CD14-positive monocyte (primary cell): ENCODE measurements around the gene MOV10. TPM values are rescaled to one million over a fixed set of nuclear protein-coding genes. Genes with fewer than 3 reads are reported as not detected.

Source experiments
- DNase-seq, 3 donors: peaks; one replicate each; pipeline ENCODE4 v3.0.0-alpha.2; 2011 to 2022
- H2AFZ ChIP-seq: 2 replicates; pipeline ENCODE4 v1.6.0; 2012; ENCODE audit warnings: mild to moderate bottlenecking, low read depth, low read length, inconsistent platforms; ENCODE audit not compliant: insufficient read depth, poor library complexity, severe bottlenecking
- H3K27ac ChIP-seq, 2 donors: 1 replicate in 1 of 2; 2 replicates in 1 of 2; pipeline ENCODE4 v1.5.1; 2012 to 2013; ENCODE audit warnings: low read length in 2 of 2, control low read depth in 1 of 2, inconsistent platforms in 1 of 2, low read depth in 1 of 2, mild to moderate bottlenecking in 1 of 2
- H3K27me3 ChIP-seq, 2 donors: one replicate each; pipeline versions ENCODE4 v1.6.0 to v1.6.1; 2011 to 2013; ENCODE audit warnings: low read length in 2 of 2; ENCODE audit not compliant: control insufficient read depth in 2 of 2, insufficient read depth in 2 of 2
- H3K36me3 ChIP-seq, 2 donors: replicated peaks in 1 of 2; 1 replicate in 1 of 2; 2 replicates in 1 of 2; pipeline versions ENCODE4 v1.5.1 to v1.6.1; 2012 to 2013; ENCODE audit warnings: low read length in 2 of 2, control low read depth in 1 of 2, inconsistent platforms in 1 of 2, mild to moderate bottlenecking in 1 of 2; ENCODE audit not compliant: insufficient read depth in 2 of 2, control insufficient read depth in 1 of 2
- H3K4me1 ChIP-seq, 2 donors: 1 replicate in 1 of 2; 2 replicates in 1 of 2; pipeline versions ENCODE4 v1.5.1 to v1.6.1; 2012 to 2013; ENCODE audit warnings: low read length in 2 of 2, control low read depth in 1 of 2, inconsistent platforms in 1 of 2, mild to moderate bottlenecking in 1 of 2, moderate library complexity in 1 of 2; ENCODE audit not compliant: insufficient read depth in 2 of 2, control insufficient read depth in 1 of 2
- H3K4me2 ChIP-seq: replicated peaks from 2 replicates; pipeline ENCODE3; 2012; ENCODE audit warnings: low read length, moderate library complexity, mild to moderate bottlenecking; ENCODE audit not compliant: poor library complexity, severe bottlenecking; ENCODE audit errors: extremely low read depth
- H3K4me3 ChIP-seq, 3 experiments: fragments of 200-600 bp in 1 of 3; sonication (generic) in 1 of 3; replicated peaks in 1 of 3; 1 replicate in 2 of 3; 2 replicates in 1 of 3; pipeline ENCODE4 v1.5.1; 2011 to 2013; ENCODE audit warnings: low read length in 3 of 3, mild to moderate bottlenecking in 3 of 3, control low read depth in 2 of 3, low read depth in 2 of 3, inconsistent platforms in 1 of 3, moderate library complexity in 1 of 3
- H3K79me2 ChIP-seq: 2 replicates; pipeline ENCODE4 v1.6.0; 2012; ENCODE audit warnings: mild to moderate bottlenecking, control low read depth, inconsistent platforms, low read length, moderate library complexity; ENCODE audit not compliant: insufficient read depth
- H3K9ac ChIP-seq: 2 replicates; pipeline ENCODE4 v1.6.0; 2017; ENCODE audit warnings: low read length, mild to moderate bottlenecking; ENCODE audit not compliant: insufficient read depth, poor library complexity, severe bottlenecking
- H3K9me3 ChIP-seq, 2 donors: replicated peaks in 1 of 2; 1 replicate in 1 of 2; 2 replicates in 1 of 2; pipeline versions ENCODE4 v1.5.1 to v1.6.1; 2012 to 2013; ENCODE audit warnings: low read length in 2 of 2, control low read depth in 1 of 2; ENCODE audit not compliant: control insufficient read depth in 1 of 2, insufficient read depth in 1 of 2
- H4K20me1 ChIP-seq: 2 replicates; pipeline ENCODE4 v1.6.0; 2012; ENCODE audit warnings: mild to moderate bottlenecking, low read length, control low read depth, moderate library complexity; ENCODE audit not compliant: insufficient read depth
- H3K27ac Mint-ChIP-seq, 7 donors: one replicate each; pipeline ENCODE4 v1.8.0; 2020; ENCODE audit warnings: mild to moderate bottlenecking in 7 of 7, mixed read lengths in 7 of 7, moderate library complexity in 6 of 7, inconsistent platforms in 2 of 7
- H3K27me3 Mint-ChIP-seq, 3 donors: one replicate each; pipeline ENCODE4 v1.8.0; 2021 to 2022; ENCODE audit warnings: low read depth in 3 of 3, mild to moderate bottlenecking in 3 of 3, mixed read lengths in 3 of 3, moderate library complexity in 3 of 3, inconsistent platforms in 1 of 3
- H3K36me3 Mint-ChIP-seq, 2 donors: one replicate each; pipeline ENCODE4 v1.8.0; 2020; ENCODE audit warnings: mixed read lengths in 2 of 2, inconsistent platforms in 1 of 2, mild to moderate bottlenecking in 1 of 2
- H3K4me1 Mint-ChIP-seq: one replicate; pipeline ENCODE4 v1.8.0; 2020; ENCODE audit warnings: mild to moderate bottlenecking, mixed read lengths
- H3K4me3 Mint-ChIP-seq, 2 donors: one replicate each; pipeline ENCODE4 v1.8.0; 2020; ENCODE audit warnings: mild to moderate bottlenecking in 2 of 2, mixed read lengths in 2 of 2, moderate library complexity in 1 of 2
- H3K9me3 Mint-ChIP-seq, 7 donors: one replicate each; pipeline ENCODE4 v1.8.0; 2020 to 2022; ENCODE audit warnings: mixed read lengths in 7 of 7, mild to moderate bottlenecking in 6 of 7, moderate library complexity in 6 of 7, inconsistent platforms in 2 of 7
- WGBS: methylation state at CpG from one replicate; pipeline ENCODE4 v1.1.5; 2013; ENCODE audit warnings: missing lambda C conversion rate; ENCODE audit not compliant: insufficient coverage; 5-methylcytosine and 5-hydroxymethylcytosine counted together
- intact Hi-C, 2 donors: fragments of 100-400 bp; cut with micrococcal nuclease; formaldehyde crosslinking; loops; one replicate each; pipeline versions ENCODE4 v1.15.0 to v1.15.1; 2023
- polyA plus RNA-seq, 3 donors: library from polyadenylated mRNA; depleted of rRNA in 1 of 3; unstranded in 2 of 3; stranded (reverse) in 1 of 3; fragments of 300-500 nt in 2 of 3; fragments of >200 nt in 1 of 3; fragmentation: Illumina TruSeq in 2 of 3; gene quantifications; 1 replicate in 2 of 3; 2 replicates in 1 of 3; pipeline ENCODE4 v1.2.3, GENCODE V29; 2012 to 2021
- TF ChIP-seq, protein P1 (sequence below): fragments of 200-600 bp; IDR thresholded peaks from one replicate; pipeline ENCODE4 v1.8.0; 2022; ENCODE audit warnings: antibody characterized with exemption, mild to moderate bottlenecking

The MOV10 gene
- polyA plus RNA-seq, 3 donors: 12.0 to 61.2 (median 13.6) TPM

DNA sequence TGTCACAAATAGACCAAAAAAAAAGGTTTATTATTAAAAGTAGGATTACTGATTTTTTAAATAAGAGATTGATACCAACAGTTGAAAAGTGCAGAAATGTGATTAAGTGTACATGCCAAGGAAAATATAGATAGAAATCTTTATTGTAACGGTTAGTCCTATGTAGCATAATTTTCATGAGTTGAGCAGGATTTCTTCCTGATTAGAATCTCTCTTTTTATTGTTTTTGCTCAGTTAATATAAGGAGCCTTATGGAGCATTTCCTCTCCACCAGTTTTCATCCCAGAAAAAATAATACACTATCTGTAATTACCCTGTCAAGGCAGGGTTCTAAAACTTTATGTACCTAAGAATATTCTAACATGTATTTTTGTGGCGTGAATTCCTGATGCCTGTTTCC is 31.4 kb upstream of the MOV10 start:
- intact Hi-C loops: no loop called here
- Histone ChIP-seq H3K27me3 (no peaks in the 10 kb centered on the region), H4K20me1 (peaks cover 90% of the 10 kb centered on the region), H3K4me1 (no peaks in the 10 kb centered on the region), H2AFZ (no peak overlapping the region), H3K9ac (no peak overlapping the region), H3K4me3 (no peak overlapping the region), H3K79me2 (peaks cover 91% of the 10 kb centered on the region), H3K36me3 (peaks cover 24 to 47% of the 10 kb centered on the region in 2 donors), H3K9me3 (no peaks in the 10 kb centered on the region), H3K27ac (peak overlapping the region in 1 of 2 donors; percentile 12), H3K4me2 (no peak overlapping the region)
- no peak for DNase-seq
- Mint-ChIP-seq H3K4me3 (no peak overlapping the region), H3K27me3 (no peaks in the 10 kb centered on the region), H3K9me3 (peaks cover 0 to 3% (median 0%) of the 10 kb centered on the region in 7 donors), H3K27ac (no peak overlapping the region), H3K36me3 (peaks cover 20 to 37% of the 10 kb centered on the region in 2 donors), H3K4me1 (no peaks in the 10 kb centered on the region)
- TF ChIP-seq, protein P1, sequence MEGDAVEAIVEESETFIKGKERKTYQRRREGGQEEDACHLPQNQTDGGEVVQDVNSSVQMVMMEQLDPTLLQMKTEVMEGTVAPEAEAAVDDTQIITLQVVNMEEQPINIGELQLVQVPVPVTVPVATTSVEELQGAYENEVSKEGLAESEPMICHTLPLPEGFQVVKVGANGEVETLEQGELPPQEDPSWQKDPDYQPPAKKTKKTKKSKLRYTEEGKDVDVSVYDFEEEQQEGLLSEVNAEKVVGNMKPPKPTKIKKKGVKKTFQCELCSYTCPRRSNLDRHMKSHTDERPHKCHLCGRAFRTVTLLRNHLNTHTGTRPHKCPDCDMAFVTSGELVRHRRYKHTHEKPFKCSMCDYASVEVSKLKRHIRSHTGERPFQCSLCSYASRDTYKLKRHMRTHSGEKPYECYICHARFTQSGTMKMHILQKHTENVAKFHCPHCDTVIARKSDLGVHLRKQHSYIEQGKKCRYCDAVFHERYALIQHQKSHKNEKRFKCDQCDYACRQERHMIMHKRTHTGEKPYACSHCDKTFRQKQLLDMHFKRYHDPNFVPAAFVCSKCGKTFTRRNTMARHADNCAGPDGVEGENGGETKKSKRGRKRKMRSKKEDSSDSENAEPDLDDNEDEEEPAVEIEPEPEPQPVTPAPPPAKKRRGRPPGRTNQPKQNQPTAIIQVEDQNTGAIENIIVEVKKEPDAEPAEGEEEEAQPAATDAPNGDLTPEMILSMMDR: no peak
- WGBS: no CpG with 5 or more reads among the region's 2 CpGs

DNA sequence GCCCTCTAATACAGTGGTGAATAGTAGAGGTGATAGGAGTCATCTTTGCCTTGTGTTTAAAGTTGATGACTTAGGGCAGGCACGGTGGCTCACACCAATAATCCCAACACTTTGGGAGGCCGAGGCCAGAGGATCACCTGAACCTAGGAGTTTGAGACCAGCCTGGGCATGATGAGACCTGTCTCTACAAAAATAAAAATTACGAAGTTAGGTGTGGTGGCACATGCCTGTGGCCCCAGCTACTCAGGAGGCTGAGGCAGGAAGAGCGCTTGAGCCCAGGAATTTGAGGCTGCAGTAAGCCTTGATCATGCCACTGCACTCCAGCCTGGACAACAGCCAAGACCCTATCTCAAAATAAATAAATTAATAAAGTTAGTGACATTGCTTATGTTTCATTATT is 28.2 kb upstream of the MOV10 start:
- H3K36me3 Mint-ChIP-seq: peaks cover 46 to 66% of the 10 kb centered on the region in 2 donors
- no peak overlapping the region for H3K4me3 ChIP-seq
- H3K27me3 Mint-ChIP-seq: no peaks in the 10 kb centered on the region
- no peak overlapping the region for H2AFZ ChIP-seq
- no peaks in the 10 kb centered on the region for H3K9me3 ChIP-seq
- peaks cover 51 to 79% of the 10 kb centered on the region in 2 donors for H3K36me3 ChIP-seq
- H3K27ac ChIP-seq: peak overlapping the region in 1 of 2 donors; percentile 41
- H4K20me1 ChIP-seq: peaks cover 100% of the 10 kb centered on the region
- no peak for DNase-seq
- intact Hi-C loops: no loop called here
- WGBS: 100% methylated on average over 1 of the region's 4 CpGs
- no peaks in the 10 kb centered on the region for H3K4me1 Mint-ChIP-seq
- TF ChIP-seq, protein P1: no peak
- H3K9me3 Mint-ChIP-seq: no peaks in the 10 kb centered on the region
- no peak overlapping the region for H3K4me2 ChIP-seq
- H3K27ac Mint-ChIP-seq: peak overlapping the region in 3 of 7 donors; percentile 50 to 78 (median 58)
- H3K79me2 ChIP-seq: peaks cover 100% of the 10 kb centered on the region
- no peaks in the 10 kb centered on the region for H3K27me3 ChIP-seq
- no peaks in the 10 kb centered on the region for H3K4me1 ChIP-seq
- H3K4me3 Mint-ChIP-seq: no peak overlapping the region
- no peak overlapping the region for H3K9ac ChIP-seq
